GM23338 (cell line): ENCODE measurements around the gene CENPN. TPM values are rescaled to one million over a fixed set of nuclear protein-coding genes. Genes with fewer than 3 reads are reported as not detected.

Experiments used
- ATAC-seq: fragments of 200-7000 bp; cut with Tn5 transposase; 3 replicates; pipeline ENCODE4 v1.9.1; 2020
- DNase-seq: peaks from one replicate; pipeline ENCODE4 v3.0.0-alpha.2; 2015; ENCODE audit warnings: low spot score
- H2AFZ ChIP-seq: fragments of 200-600 bp; sonication (generic); 2 replicates; pipeline ENCODE4 v1.8.0; 2016; ENCODE audit warnings: antibody characterized with exemption, mild to moderate bottlenecking, moderate library complexity
- H3F3A ChIP-seq: fragments of 200-600 bp; sonication (generic); replicated peaks from 2 replicates; pipeline ENCODE4 v1.8.0; 2017; ENCODE audit warnings: antibody characterized with exemption, mixed run types, low read depth
- H3K27ac ChIP-seq: fragments of 200-600 bp; sonication (generic); 2 replicates; pipeline ENCODE4 v1.6.1; 2016; ENCODE audit warnings: low read depth
- H3K27me3 ChIP-seq: fragments of 200-600 bp; sonication (generic); 2 replicates; pipeline ENCODE4 v1.8.0; 2016; ENCODE audit warnings: mild to moderate bottlenecking, mixed run types, moderate library complexity; ENCODE audit not compliant: insufficient read depth
- H3K36me3 ChIP-seq: fragments of 200-600 bp; sonication (generic); 2 replicates; pipeline ENCODE4 v1.8.0; 2016; ENCODE audit warnings: mild to moderate bottlenecking; ENCODE audit not compliant: insufficient read depth
- H3K4me1 ChIP-seq: fragments of 200-600 bp; sonication (generic); 2 replicates; pipeline ENCODE4 v1.8.0; 2016; ENCODE audit warnings: mild to moderate bottlenecking, moderate library complexity; ENCODE audit not compliant: insufficient read depth
- H3K4me2 ChIP-seq: fragments of 200-600 bp; sonication (generic); 2 replicates; pipeline ENCODE4 v1.7.1; 2017; ENCODE audit warnings: mixed run types
- H3K4me3 ChIP-seq: fragments of 200-600 bp; sonication (generic); 2 replicates; pipeline ENCODE4 v1.6.1; 2016; ENCODE audit warnings: mixed run types
- H3K79me2 ChIP-seq: fragments of 200-600 bp; sonication (generic); replicated peaks from 2 replicates; pipeline ENCODE4 v1.8.0; 2017; ENCODE audit warnings: mild to moderate bottlenecking; ENCODE audit not compliant: insufficient read depth
- H3K9me2 ChIP-seq: fragments of 200-600 bp; sonication (generic); 2 replicates; pipeline ENCODE4 v1.8.0; 2017; ENCODE audit not compliant: insufficient read depth
- H4K20me1 ChIP-seq: fragments of 200-600 bp; sonication (generic); replicated peaks from 2 replicates; pipeline ENCODE4 v1.8.0; 2017; ENCODE audit warnings: mild to moderate bottlenecking; ENCODE audit not compliant: insufficient read depth
- H3K27ac Mint-ChIP-seq: 2 replicates; pipeline ENCODE4 v1.8.0; 2020; ENCODE audit warnings: inconsistent platforms, mild to moderate bottlenecking, moderate library complexity, mixed read lengths
- H3K27me3 Mint-ChIP-seq: 3 replicates; pipeline ENCODE4 v1.8.0; 2022; ENCODE audit warnings: low read depth, mild to moderate bottlenecking, moderate library complexity, mixed read lengths, inconsistent platforms; ENCODE audit not compliant: insufficient read depth, poor library complexity
- H3K36me3 Mint-ChIP-seq: 3 replicates; pipeline ENCODE4 v1.8.0; 2021; ENCODE audit warnings: low read depth, mild to moderate bottlenecking, inconsistent platforms, moderate library complexity, mixed read lengths
- H3K4me1 Mint-ChIP-seq: 3 replicates; pipeline ENCODE4 v1.8.0; 2020; ENCODE audit warnings: mild to moderate bottlenecking, inconsistent platforms, mixed read lengths
- H3K4me3 Mint-ChIP-seq: 3 replicates; pipeline ENCODE4 v1.8.0; 2021; ENCODE audit warnings: moderate library complexity, mild to moderate bottlenecking, inconsistent platforms, mixed read lengths
- H3K9me3 Mint-ChIP-seq: 3 replicates; pipeline ENCODE4 v1.8.0; 2020; ENCODE audit warnings: moderate library complexity, mild to moderate bottlenecking, inconsistent platforms, mixed read lengths
- CREB1 ChIP-seq: fragments of 250-450 bp; sonication (Bioruptor Pico); IDR thresholded peaks from 2 replicates; pipeline ENCODE4 v1.5.0; 2020; ENCODE audit warnings: low read depth, mild to moderate bottlenecking, moderate library complexity
- CTCF ChIP-seq, 2 experiments: fragments of 200-600 bp in 1 of 2; sonication (generic) in 1 of 2; conservative IDR thresholded peaks; 2 replicates each; pipeline versions ENCODE4 v1.5.1 to v1.6.1; 2016 to 2017; ENCODE audit warnings: antibody characterized with exemption in 2 of 2, low read depth in 2 of 2, mild to moderate bottlenecking in 2 of 2, moderate library complexity in 1 of 2
- ETS1 ChIP-seq: IDR thresholded peaks from 2 replicates; pipeline ENCODE4 v1.6.1; 2016; ENCODE audit warnings: antibody characterized with exemption
- EZH2 ChIP-seq: fragments of 200-600 bp; sonication (generic); IDR thresholded peaks from one replicate; pipeline ENCODE4 v1.8.0; 2017; ENCODE audit warnings: antibody characterized with exemption, mild to moderate bottlenecking, low read depth; ENCODE audit not compliant: unreplicated experiment
- EZH2phosphoT487 ChIP-seq: fragments of 200-600 bp; sonication (generic); IDR thresholded peaks from one replicate; pipeline ENCODE4 v1.8.1; 2018; ENCODE audit warnings: antibody characterized with exemption; ENCODE audit not compliant: unreplicated experiment
- JUNB ChIP-seq: IDR thresholded peaks from one replicate; pipeline ENCODE4 v1.6.1; 2016; ENCODE audit warnings: antibody characterized with exemption; ENCODE audit not compliant: unreplicated experiment
- NANOG ChIP-seq: IDR thresholded peaks from 2 replicates; pipeline ENCODE4 v1.6.1; 2016; ENCODE audit warnings: antibody characterized with exemption, borderline replicate concordance
- POLR2AphosphoS5 ChIP-seq: IDR thresholded peaks from 2 replicates; pipeline ENCODE4 v1.6.1; 2016; ENCODE audit warnings: antibody characterized with exemption, low read depth
- REST ChIP-seq: IDR thresholded peaks from one replicate; pipeline ENCODE4 v1.6.1; 2018; ENCODE audit warnings: antibody characterized with exemption; ENCODE audit not compliant: unreplicated experiment
- STAT1 ChIP-seq: IDR thresholded peaks from one replicate; pipeline ENCODE4 v1.6.1; 2016; ENCODE audit warnings: antibody characterized with exemption; ENCODE audit not compliant: unreplicated experiment
- ZNF114 ChIP-seq: fragments of 250-450 bp; sonication (Bioruptor Pico); IDR thresholded peaks from 2 replicates; pipeline ENCODE4 v1.5.0; 2020; ENCODE audit warnings: mild to moderate bottlenecking, moderate library complexity
- ZNF331 ChIP-seq: fragments of 250-450 bp; sonication (Bioruptor Pico); IDR thresholded peaks from 2 replicates; pipeline ENCODE4 v1.5.0; 2020; ENCODE audit warnings: low read depth, mild to moderate bottlenecking, moderate library complexity
- ZNF462 ChIP-seq: fragments of 250-450 bp; sonication (Bioruptor Pico); IDR thresholded peaks from 2 replicates; pipeline ENCODE4 v1.5.0; 2020; ENCODE audit warnings: mild to moderate bottlenecking, moderate library complexity
- polyA plus RNA-seq: library from polyadenylated mRNA; unstranded; fragments of >200 nt; fragmentation: Nextera tagmentation; extraction: Ambion mirVana; gene quantifications from 2 replicates; pipeline ENCODE4 v1.2.1, GENCODE V29; 2016
- total RNA-seq: library from RNA; depleted of rRNA; stranded (reverse); fragments of >200 nt; shearing (Covaris generic); gene quantifications from 2 replicates; pipeline ENCODE4 v1.2.3, GENCODE V29; 2014

Gene CENPN
- total and polyA plus RNA-seq, 2 experiments from 2014 or later, result 43.6 to 80.8 TPM

GRCh38 chr16:80984124-80984892, 22.7 kb upstream of the CENPN start:
- no peak overlapping the region for H2AFZ ChIP-seq
- no peaks in the 10 kb centered on the region for H3K9me2 ChIP-seq
- H3F3A ChIP-seq, result no peaks in the 10 kb centered on the region
- peaks cover 30% of the 10 kb centered on the region for H3K79me2 ChIP-seq
- DNase-seq (no peak), ATAC-seq (no peak)
- Mint-ChIP-seq H3K27me3 (peaks cover 10% of the 10 kb centered on the region), H3K36me3 (peaks cover 6% of the 10 kb centered on the region), H3K4me1 (peaks cover 36% of the 10 kb centered on the region), H3K4me3 (no peak overlapping the region), H3K27ac (no peak overlapping the region), H3K9me3 (no peaks in the 10 kb centered on the region)
- H3K4me2 ChIP-seq, result no peak overlapping the region
- no peaks in the 10 kb centered on the region for H3K36me3 ChIP-seq
- H3K27ac ChIP-seq, result no peak overlapping the region
- H3K4me3 ChIP-seq, result no peak overlapping the region
- H3K27me3 ChIP-seq, result peaks cover 5% of the 10 kb centered on the region; the same call in 1 of the 2 replicates
- H3K4me1 ChIP-seq, result peaks cover 21% of the 10 kb centered on the region; the same call in 1 of the 2 replicates
- no peak for TF ChIP-seq POLR2AphosphoS5
- TF ChIP-seq ZNF114 (CRISPR knock-in tag), result no peak
- no peak for TF ChIP-seq STAT1
- no peak for TF ChIP-seq ZNF331 (CRISPR knock-in tag)
- no peak for TF ChIP-seq JUNB
- no peak for TF ChIP-seq REST
- TF ChIP-seq NANOG, result no peak
- no peak for TF ChIP-seq CTCF (conservative IDR thresholded peaks at IDR 0.05; ENCODE audit: low read depth in 2 of 2)
- no peak for TF ChIP-seq EZH2
- TF ChIP-seq CREB1 (CRISPR knock-in tag), result no peak
- TF ChIP-seq ETS1, result no peak
- TF ChIP-seq ZNF462 (CRISPR knock-in tag), result no peak
- no peak for TF ChIP-seq EZH2phosphoT487
- H4K20me1 ChIP-seq, result peaks cover 27% of the 10 kb centered on the region
